Stimulated activated CD8-positive, alpha-beta memory T cell treated with anti-CD3 and anti-CD28 coated beads, Interleukin-4, amount 100 ng/mL, for 24 hours (primary cell): ENCODE measurements around the gene USO1.
A peak's percentile ranks its signal among the peaks of the same experiment; 100 is the strongest.
"Not testable (repeated sequence)": the region's sequence is repeated elsewhere in the genome, so short reads cannot be mapped to it uniquely, and the experiment has no call there.

Experiments
- DNase-seq: peaks from one replicate; pipeline ENCODE4 v3.0.0-alpha.2; 2020; ENCODE audit warnings: low read depth

USO1 gene

DNA sequence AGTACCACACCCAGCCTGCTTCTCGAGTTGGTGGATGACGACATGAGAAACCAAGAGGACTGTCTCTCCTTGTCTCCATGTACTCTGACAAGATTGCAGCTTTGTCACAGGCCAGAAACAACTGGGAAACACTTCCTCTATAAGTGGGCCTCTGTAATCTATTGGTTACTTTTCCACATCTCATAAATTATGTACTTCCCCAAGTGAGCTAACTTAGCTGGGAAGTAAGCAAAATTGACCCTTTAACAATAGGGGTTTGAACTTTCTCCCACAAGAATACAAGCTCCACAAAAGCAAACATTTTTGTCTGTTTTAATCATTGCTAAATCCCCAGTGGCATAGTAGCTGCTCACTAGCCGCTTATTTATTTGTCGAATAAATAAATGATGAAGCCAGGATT, 14.1 kb upstream of the USO1 start:
- no peak for DNase-seq

GRCh38 chr4:75714011-75714410, 10.4 kb upstream of the USO1 start:
- DNase-seq, result no peak

GRCh38 chr4:75714704-75715103, 9.7 kb upstream of the USO1 start:
- DNase-seq, result no peak

DNA sequence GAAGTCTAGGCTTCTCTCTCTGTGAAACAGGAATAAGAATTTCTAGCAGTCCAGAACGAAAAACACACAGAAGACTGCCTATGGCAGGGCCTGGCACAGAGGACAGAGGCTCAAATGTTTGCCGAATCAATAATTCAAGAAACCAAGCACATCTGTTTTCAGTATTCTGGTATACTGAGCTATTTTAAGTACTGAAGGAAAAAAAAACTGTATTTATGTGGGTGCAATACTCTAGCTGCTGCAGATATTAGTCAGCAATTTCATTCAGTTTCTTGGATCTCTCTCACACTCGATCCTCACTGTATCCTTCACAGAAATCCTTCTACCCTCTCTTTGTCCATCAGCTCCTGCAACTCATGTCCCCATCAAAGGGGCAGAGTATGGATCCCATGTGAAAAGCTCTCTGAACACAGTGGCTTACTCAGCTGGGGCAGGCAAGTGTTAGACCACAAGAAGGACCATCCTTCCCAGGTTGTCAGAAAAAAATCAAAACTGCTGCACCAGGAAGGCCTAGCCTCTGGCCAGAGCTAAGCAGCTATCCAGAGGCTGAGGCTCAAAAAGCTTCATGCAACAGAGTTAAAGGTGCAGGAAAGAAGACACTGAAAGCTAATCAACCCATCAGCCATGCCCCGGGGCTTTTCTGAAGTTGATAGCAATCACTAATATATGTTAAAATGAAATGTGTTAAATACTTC, 9.1 kb upstream of the USO1 start:
- DNase-seq, result no peak

GRCh38 chr4:75716054-75716453, 8.3 kb upstream of the USO1 start:
- not testable (repeated sequence) for DNase-seq

DNA sequence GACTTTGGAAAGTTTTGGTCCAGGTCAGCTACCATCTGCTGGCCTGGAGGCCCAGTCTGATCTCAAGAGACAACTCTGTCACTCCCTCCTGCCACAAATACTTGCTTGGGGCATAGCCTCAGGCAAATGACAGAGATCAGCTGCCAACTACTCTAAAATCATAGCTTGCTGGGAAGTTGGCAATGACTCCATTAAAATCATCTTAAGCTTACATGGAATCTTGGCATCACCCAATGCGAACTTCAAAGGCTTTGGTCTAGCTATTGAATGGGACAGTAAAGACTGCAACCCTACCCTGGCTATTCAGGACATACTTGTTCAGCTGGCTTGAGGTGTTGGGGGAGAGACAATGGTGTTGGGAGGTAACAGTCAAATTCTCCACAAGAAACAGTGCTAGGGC, 7.0 kb upstream of the USO1 start:
- DNase-seq, result no peak

GRCh38 chr4:75718529-75718928, 5.8 kb upstream of the USO1 start:
- no peak for DNase-seq

DNA sequence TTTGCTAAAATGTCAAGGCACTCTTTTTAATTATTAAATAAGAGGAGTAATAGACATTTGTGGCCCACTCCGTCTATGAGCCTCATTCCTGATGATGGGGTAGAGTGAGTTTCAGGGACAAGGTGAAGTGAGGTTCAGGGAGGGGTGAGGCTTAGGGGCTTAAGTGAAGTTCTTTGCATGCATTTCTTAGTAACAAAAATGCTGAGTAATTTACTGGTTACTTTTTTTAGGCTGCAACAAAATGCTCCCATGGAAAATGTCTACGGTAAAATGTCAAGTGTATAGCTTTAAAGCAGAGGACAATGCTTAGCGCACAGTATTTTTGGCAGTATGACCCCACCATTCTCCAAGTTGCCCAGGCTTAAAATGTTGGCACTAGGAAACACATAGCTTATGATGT, 2.0 kb upstream of the USO1 start:
- no peak for DNase-seq

- no peak for DNase-seq
Observed at GRCh38 chr4:75723163-75724065, 963 bp upstream of the USO1 start.

GRCh38 chr4:75724867-75725724, 719 bp downstream of the USO1 start:
- DNase-seq, result peak; percentile 48

- not testable (repeated sequence) for DNase-seq
Observed at GRCh38 chr4:75725942-75726538, 1.7 kb downstream of the USO1 start.

DNA sequence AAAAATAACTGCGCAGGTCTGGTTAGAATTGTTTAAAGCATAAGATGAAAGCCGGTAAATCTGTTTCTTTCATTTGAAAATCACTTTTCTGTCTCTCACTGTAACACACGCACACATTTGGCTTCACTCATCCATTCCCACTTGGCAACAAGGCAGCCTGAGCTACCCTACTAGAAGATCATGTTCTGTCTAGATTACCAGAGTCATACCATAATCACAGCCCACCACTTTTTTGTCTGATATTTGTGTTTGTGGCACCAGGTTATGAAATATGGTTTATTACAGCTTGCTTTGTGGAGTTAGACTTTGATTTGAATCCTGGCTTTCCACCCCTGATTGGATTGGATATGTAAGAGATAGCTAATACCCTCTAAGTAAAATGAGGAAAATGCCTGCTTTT, 2.2 kb downstream of the USO1 start:
- no peak for DNase-seq

- DNase-seq, result no peak
Observed at GRCh38 chr4:75727073-75727472, 2.7 kb downstream of the USO1 start.

GRCh38 chr4:75729836-75730235, 5.5 kb downstream of the USO1 start:
- no peak for DNase-seq

- DNase-seq, result no peak
Observed at GRCh38 chr4:75733369-75733768, 9.0 kb downstream of the USO1 start.

GRCh38 chr4:75735525-75735924, 11.1 kb downstream of the USO1 start:
- DNase-seq, result no peak

GRCh38 chr4:75736862-75737261, 12.5 kb downstream of the USO1 start:
- DNase-seq, result no peak

GRCh38 chr4:75737398-75737797, 13.0 kb downstream of the USO1 start:
- DNase-seq, result no peak

DNA sequence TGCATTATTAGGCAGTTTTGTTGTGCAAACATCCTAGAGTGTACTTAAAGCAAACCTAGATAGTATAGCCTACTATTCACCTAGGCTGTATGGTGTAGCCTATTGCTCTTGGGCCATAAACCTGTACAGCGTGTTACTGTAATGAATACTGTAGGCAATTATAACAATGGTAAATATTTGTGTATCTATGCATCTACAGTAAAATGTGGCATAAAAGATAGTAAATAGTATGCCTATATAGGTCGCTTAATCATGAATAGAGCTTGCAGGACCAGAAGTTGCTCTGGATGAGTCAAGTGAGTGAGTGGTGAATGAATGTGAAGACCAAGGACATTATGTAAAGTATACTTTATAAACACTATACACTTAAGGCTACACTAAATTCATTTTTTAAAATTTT, 16.6 kb downstream of the USO1 start:
- DNase-seq, result no peak

GRCh38 chr4:75742451-75742850, 18.1 kb downstream of the USO1 start:
- no peak for DNase-seq

GRCh38 chr4:75745161-75745560, 20.8 kb downstream of the USO1 start:
- no peak for DNase-seq

- no peak for DNase-seq
Observed at GRCh38 chr4:75745721-75746199, 21.4 kb downstream of the USO1 start.
